WI38 (cell line): Measurements from ENCODE around the gene TRIO.

Experiments used
- H3K4me3 ChIP-seq: 2 replicates; pipeline ENCODE4 v1.5.1; 2011; ENCODE audit warnings: low read depth, mild to moderate bottlenecking, control low read depth, low read length
- TF ChIP-seq, protein P1 (sequence below): IDR thresholded peaks from 2 replicates; pipeline ENCODE4 v1.5.1; 2012; ENCODE audit warnings: low read depth, mild to moderate bottlenecking, control low read depth, low read length

TRIO gene

DNA sequence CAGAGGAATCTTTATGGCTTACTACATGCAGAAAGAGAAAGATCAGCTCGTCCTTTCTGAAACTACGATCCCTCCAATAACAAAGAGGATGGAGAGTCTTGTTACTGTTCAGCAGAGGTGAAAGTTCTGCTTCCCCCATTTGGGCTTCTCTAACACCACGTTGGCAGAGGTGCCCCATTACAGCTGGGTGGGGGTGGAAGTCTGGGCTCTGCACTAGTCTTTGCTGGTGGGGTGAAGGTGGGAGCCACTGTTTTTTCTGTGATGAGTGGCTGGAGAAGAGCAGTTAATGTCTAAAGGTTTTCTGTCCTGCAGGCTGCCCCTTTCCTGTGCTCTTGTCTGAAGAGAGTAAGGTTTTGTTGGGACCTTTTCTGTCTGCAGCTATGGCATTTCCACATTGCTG, 373.8 kb downstream of the TRIO start:
- H3K4me3 ChIP-seq: no peak overlapping the region
- TF ChIP-seq, protein P1, sequence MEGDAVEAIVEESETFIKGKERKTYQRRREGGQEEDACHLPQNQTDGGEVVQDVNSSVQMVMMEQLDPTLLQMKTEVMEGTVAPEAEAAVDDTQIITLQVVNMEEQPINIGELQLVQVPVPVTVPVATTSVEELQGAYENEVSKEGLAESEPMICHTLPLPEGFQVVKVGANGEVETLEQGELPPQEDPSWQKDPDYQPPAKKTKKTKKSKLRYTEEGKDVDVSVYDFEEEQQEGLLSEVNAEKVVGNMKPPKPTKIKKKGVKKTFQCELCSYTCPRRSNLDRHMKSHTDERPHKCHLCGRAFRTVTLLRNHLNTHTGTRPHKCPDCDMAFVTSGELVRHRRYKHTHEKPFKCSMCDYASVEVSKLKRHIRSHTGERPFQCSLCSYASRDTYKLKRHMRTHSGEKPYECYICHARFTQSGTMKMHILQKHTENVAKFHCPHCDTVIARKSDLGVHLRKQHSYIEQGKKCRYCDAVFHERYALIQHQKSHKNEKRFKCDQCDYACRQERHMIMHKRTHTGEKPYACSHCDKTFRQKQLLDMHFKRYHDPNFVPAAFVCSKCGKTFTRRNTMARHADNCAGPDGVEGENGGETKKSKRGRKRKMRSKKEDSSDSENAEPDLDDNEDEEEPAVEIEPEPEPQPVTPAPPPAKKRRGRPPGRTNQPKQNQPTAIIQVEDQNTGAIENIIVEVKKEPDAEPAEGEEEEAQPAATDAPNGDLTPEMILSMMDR: no peak

DNA sequence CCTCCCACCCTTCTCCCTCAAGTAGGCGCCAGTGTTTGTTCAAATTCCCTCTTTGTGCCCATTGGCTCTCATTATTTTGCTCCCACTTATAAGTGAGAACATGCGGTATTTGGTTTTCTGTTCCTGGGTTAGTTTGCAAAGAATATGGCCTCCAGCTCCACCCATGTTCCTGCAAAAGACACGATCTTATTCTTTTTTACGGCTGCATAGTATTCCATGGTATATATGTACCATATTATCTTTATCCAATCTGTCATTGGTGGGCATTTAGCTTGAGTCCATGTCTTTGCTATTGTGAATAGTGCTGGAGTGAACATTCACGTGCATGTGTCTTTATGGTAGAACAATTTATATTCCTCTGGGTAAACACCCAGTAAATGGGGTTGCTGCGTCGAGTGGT, 375.5 kb downstream of the TRIO start:
- TF ChIP-seq, protein P1: no peak
- H3K4me3 ChIP-seq: no peak overlapping the region

DNA sequence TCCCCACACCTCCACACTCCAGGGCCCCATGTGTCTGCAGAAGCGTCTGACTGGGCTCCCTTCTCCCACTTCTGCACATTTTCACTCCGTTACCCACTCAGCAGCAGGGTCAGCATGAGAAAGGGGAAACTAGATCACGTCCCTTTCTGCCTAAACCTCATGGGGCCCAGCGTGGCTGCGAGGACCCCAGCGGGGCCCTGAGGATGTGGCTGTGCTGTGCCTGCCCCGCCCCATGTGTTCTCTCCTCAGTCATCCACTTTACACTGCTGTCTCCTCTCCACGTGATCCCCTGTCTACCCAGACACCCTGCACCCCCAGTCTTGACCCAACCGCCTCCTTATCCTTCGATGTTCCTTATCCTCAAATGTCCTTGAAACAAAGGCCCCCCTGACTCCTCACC, 378.6 kb downstream of the TRIO start:
- no peak overlapping the region for H3K4me3 ChIP-seq
- TF ChIP-seq, protein P1: no peak

DNA sequence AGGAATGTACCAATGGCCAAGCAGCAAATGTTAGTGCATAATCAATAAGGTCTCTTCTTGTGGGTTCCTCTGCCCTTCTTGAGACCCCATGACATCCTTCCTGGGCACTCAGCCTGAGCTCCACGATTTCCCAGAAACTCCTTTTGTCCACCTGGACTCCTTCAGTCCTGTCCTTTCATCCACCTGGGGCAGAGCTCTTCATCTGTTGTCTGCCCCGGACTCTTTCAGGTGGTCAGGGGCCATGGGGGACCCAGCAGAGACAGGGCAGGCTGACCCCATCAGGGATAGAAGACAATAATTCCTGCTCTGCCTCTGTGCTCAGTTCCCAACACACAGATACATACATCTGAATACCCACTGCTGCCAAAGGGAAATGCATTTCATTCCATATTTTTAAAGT, 379.6 kb downstream of the TRIO start:
- TF ChIP-seq, protein P1: no peak

DNA sequence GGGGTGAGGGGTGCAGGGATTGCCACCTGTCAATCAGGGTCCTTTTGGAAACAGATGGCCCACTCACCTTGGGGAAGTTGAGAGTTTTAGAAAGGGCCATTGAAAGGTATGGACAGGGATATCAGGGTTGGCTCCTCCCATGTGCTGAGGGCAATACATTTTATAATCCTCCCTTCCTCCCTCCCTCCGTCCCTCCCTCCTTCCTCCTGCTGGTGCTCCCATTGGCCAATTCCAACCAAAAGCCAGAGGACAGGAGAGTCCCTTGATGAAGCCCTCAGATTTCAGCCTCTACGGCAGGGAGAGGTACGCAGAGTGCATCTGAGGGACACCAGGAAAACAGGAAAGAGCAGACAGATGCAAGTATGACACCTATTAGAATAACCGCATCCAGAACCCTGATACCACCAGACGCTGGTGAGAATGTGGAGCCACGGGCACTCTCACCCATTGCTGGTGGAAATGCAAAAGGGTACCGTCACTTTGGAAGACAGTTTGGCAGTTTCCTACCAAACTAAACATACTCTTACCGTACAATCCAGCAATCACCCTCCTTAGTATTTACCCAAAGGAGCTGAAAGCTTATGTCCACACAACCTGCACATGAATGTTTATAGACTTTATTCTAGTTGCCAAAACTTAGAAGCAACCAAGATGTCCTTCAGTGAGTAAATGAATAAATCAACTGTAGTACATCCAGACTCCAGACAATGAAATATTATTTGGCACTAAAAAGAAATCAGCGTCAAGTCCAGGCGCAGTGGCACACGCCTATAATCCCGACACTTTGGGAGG, 380.3 kb downstream of the TRIO start:
- TF ChIP-seq, protein P1: no peak

More for the DNA sequence above, 379.6 kb downstream of the TRIO start:
- H3K4me3 ChIP-seq: no peak overlapping the region

DNA sequence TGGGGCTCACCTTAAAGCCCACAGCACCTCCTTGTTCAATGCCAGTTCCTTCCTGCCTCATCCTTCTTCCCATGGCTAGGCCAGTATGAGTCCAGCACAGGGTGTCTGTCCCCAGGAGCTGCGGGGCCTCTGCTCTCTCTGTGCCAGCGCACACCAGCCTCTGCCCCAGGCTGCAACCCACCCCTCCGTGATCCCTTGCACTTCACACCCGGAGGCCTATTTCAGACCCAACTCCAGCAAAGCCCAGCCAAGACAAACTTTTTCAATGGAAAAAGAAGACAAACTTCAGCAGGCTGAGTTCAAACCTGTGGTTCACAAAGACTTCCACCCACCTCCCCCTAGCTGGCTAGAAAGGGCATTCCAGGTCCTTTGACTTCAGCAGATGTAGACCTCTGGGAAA, 382.3 kb downstream of the TRIO start:
- no peak overlapping the region for H3K4me3 ChIP-seq
- TF ChIP-seq, protein P1: no peak

More for the DNA sequence above, 380.3 kb downstream of the TRIO start:
- no peak overlapping the region for H3K4me3 ChIP-seq

DNA sequence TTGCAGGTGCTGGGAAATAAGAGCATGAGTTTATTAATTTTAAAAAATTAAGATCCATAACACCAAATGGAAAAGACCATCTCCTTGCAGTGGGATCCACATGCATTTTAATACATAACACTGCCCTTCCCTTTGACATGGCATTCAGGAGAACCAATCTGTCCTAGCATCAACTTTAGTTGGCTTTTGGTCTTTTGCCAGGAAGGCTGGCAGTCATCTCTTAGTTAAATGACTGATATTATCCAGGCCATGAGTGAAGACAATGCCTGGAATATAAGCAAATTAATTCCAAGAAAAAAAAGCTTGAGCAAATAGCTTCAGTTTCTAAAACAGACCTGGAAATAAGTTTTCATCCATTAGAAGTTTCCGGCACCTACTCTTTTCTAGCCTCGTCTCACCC, 383.4 kb downstream of the TRIO start:
- no peak overlapping the region for H3K4me3 ChIP-seq

More for the DNA sequence above, 383.4 kb downstream of the TRIO start:
- TF ChIP-seq, protein P1: no peak
